Activated naive CD8-positive, alpha-beta T cell treated with anti-CD3 and anti-CD28 coated beads for 36 hours (primary cell): ENCODE data around the gene SIRT7. TPM values are rescaled to one million over a fixed set of nuclear protein-coding genes. Genes with fewer than 3 reads are reported as not detected.
A peak's percentile ranks its signal among the peaks of the same experiment; 100 is the strongest.

ENCODE experiments used
- DNase-seq: peaks from one replicate; pipeline ENCODE4 v3.0.0; 2021
- H3K27ac Mint-ChIP-seq: one replicate; pipeline ENCODE4 v1.8.0; 2022; ENCODE audit warnings: mild to moderate bottlenecking, moderate library complexity, mixed read lengths
- H3K27me3 Mint-ChIP-seq: one replicate; pipeline ENCODE4 v1.8.0; 2022; ENCODE audit warnings: mild to moderate bottlenecking, mixed read lengths
- H3K36me3 Mint-ChIP-seq: one replicate; pipeline ENCODE4 v1.8.0; 2021; ENCODE audit warnings: mild to moderate bottlenecking, mixed read lengths
- H3K4me1 Mint-ChIP-seq: one replicate; pipeline ENCODE4 v1.8.0; 2021; ENCODE audit warnings: mixed read lengths
- H3K4me3 Mint-ChIP-seq: one replicate; pipeline ENCODE4 v1.8.0; 2022; ENCODE audit warnings: mild to moderate bottlenecking, moderate library complexity, mixed read lengths
- H3K9me3 Mint-ChIP-seq: one replicate; pipeline ENCODE4 v1.8.0; 2022; ENCODE audit warnings: mixed read lengths
- total RNA-seq, 2 experiments: library from RNA; stranded (reverse); gene quantifications; one replicate each; pipeline ENCODE4 v1.2.3, GENCODE V29; 2021

SIRT7 gene
- total RNA-seq, 2 experiments from 2014 or later = 27.3 to 30.1 TPM

GRCh38 chr17:81909231-81909630, 8.7 kb downstream of the SIRT7 start:
- H3K9me3 Mint-ChIP-seq = no peaks in the 10 kb centered on the region
- DNase-seq = no peak
- H3K4me1 Mint-ChIP-seq = peaks cover 3% of the 10 kb centered on the region
- H3K36me3 Mint-ChIP-seq = peaks cover 5% of the 10 kb centered on the region
- H3K4me3 Mint-ChIP-seq = no peak overlapping the region
- H3K27ac Mint-ChIP-seq = no peak overlapping the region
- H3K27me3 Mint-ChIP-seq = no peaks in the 10 kb centered on the region

GRCh38 chr17:81908793-81909192, 9.2 kb downstream of the SIRT7 start:
- H3K4me1 Mint-ChIP-seq = peaks cover 3% of the 10 kb centered on the region
- H3K9me3 Mint-ChIP-seq = no peaks in the 10 kb centered on the region
- no peak for DNase-seq
- peaks cover 5% of the 10 kb centered on the region for H3K36me3 Mint-ChIP-seq
- H3K4me3 Mint-ChIP-seq = no peak overlapping the region
- no peak overlapping the region for H3K27ac Mint-ChIP-seq
- no peaks in the 10 kb centered on the region for H3K27me3 Mint-ChIP-seq

GRCh38 chr17:81907219-81908145, 10.5 kb downstream of the SIRT7 start:
- peaks cover 3% of the 10 kb centered on the region for H3K4me1 Mint-ChIP-seq
- H3K9me3 Mint-ChIP-seq = no peaks in the 10 kb centered on the region
- DNase-seq = no peak
- H3K27ac Mint-ChIP-seq = no peak overlapping the region
- H3K36me3 Mint-ChIP-seq = no peaks in the 10 kb centered on the region
- H3K27me3 Mint-ChIP-seq = no peaks in the 10 kb centered on the region
- no peak overlapping the region for H3K4me3 Mint-ChIP-seq

GRCh38 chr17:81906476-81907218, 11.3 kb downstream of the SIRT7 start:
- no peak overlapping the region for H3K27ac Mint-ChIP-seq
- no peaks in the 10 kb centered on the region for H3K36me3 Mint-ChIP-seq
- H3K9me3 Mint-ChIP-seq = no peaks in the 10 kb centered on the region
- no peaks in the 10 kb centered on the region for H3K27me3 Mint-ChIP-seq
- peaks cover 3% of the 10 kb centered on the region for H3K4me1 Mint-ChIP-seq
- H3K4me3 Mint-ChIP-seq = no peak overlapping the region
- no peak for DNase-seq

- Mint-ChIP-seq H3K4me1 (peaks cover 3% of the 10 kb centered on the region), H3K36me3 (peaks cover under 1% of the 10 kb centered on the region), H3K27me3 (peaks cover 6% of the 10 kb centered on the region), H3K27ac (no peak overlapping the region), H3K9me3 (no peaks in the 10 kb centered on the region), H3K4me3 (no peak overlapping the region)
- DNase-seq = no peak
Observed at GRCh38 chr17:81905993-81906392, 12.0 kb downstream of the SIRT7 start.

- no peak for DNase-seq
- H3K4me3 Mint-ChIP-seq = no peak overlapping the region
Observed at GRCh38 chr17:81905424-81905875, 12.5 kb downstream of the SIRT7 start.

GRCh38 chr17:81904600-81905423, 13.2 kb downstream of the SIRT7 start:
- H3K4me3 Mint-ChIP-seq = no peak overlapping the region
- H3K27me3 Mint-ChIP-seq = peaks cover 9% of the 10 kb centered on the region
- H3K36me3 Mint-ChIP-seq = peaks cover 6% of the 10 kb centered on the region
- H3K9me3 Mint-ChIP-seq = no peaks in the 10 kb centered on the region
- no peak overlapping the region for H3K27ac Mint-ChIP-seq
- no peak for DNase-seq
- peaks cover 2% of the 10 kb centered on the region for H3K4me1 Mint-ChIP-seq

More at GRCh38 chr17:81905424-81905875, 12.5 kb downstream of the SIRT7 start:
- Mint-ChIP-seq H3K9me3 (no peaks in the 10 kb centered on the region), H3K27ac (no peak overlapping the region), H3K36me3 (peaks cover 4% of the 10 kb centered on the region), H3K27me3 (peaks cover 9% of the 10 kb centered on the region), H3K4me1 (peaks cover 4% of the 10 kb centered on the region)

GRCh38 chr17:81903896-81904599, 13.9 kb downstream of the SIRT7 start:
- DNase-seq = no peak
- Mint-ChIP-seq H3K4me3 (no peak overlapping the region), H3K27ac (no peak overlapping the region), H3K27me3 (peaks cover 9% of the 10 kb centered on the region), H3K9me3 (no peaks in the 10 kb centered on the region), H3K36me3 (peaks cover 6% of the 10 kb centered on the region), H3K4me1 (peaks cover 2% of the 10 kb centered on the region)

GRCh38 chr17:81903415-81903831, 14.6 kb downstream of the SIRT7 start:
- Mint-ChIP-seq H3K4me3 (no peak overlapping the region), H3K4me1 (peaks cover 2% of the 10 kb centered on the region), H3K27ac (no peak overlapping the region), H3K36me3 (peaks cover 6% of the 10 kb centered on the region), H3K27me3 (peaks cover 9% of the 10 kb centered on the region), H3K9me3 (no peaks in the 10 kb centered on the region)
- DNase-seq = no peak

GRCh38 chr17:81902653-81903414, 15.1 kb downstream of the SIRT7 start:
- H3K4me3 Mint-ChIP-seq = no peak overlapping the region
- peaks cover 2% of the 10 kb centered on the region for H3K4me1 Mint-ChIP-seq
- no peaks in the 10 kb centered on the region for H3K9me3 Mint-ChIP-seq
- no peak overlapping the region for H3K27ac Mint-ChIP-seq
- DNase-seq = no peak
- H3K27me3 Mint-ChIP-seq = peaks cover 9% of the 10 kb centered on the region
- peaks cover 10% of the 10 kb centered on the region for H3K36me3 Mint-ChIP-seq

- Mint-ChIP-seq H3K4me3 (no peak within 1 kb of the TSS), H3K27ac (no peak within 1 kb of the TSS), H3K36me3 (peaks cover 12% of the 10 kb centered on the region), H3K27me3 (peaks cover 9% of the 10 kb centered on the region), H3K4me1 (peaks cover 2% of the 10 kb centered on the region), H3K9me3 (no peaks in the 10 kb centered on the region)
- DNase-seq = peak; percentile 30
Observed at GRCh38 chr17:81902023-81902652, 15.8 kb downstream of the SIRT7 start, which contains the start of gene NPB. TSS of gene NPB (plus strand) at chr17:81902238. CDS start at chr17:81902278, 40 bp downstream.

GRCh38 chr17:81901167-81902022, 16.6 kb downstream of the SIRT7 start:
- no peak overlapping the region for H3K4me3 Mint-ChIP-seq

More at GRCh38 chr17:81901167-81902022, 16.6 kb downstream of the SIRT7 start:
- DNase-seq = no peak
- Mint-ChIP-seq H3K36me3 (peaks cover 15% of the 10 kb centered on the region), H3K9me3 (no peaks in the 10 kb centered on the region), H3K4me1 (peaks cover 2% of the 10 kb centered on the region), H3K27ac (no peak overlapping the region), H3K27me3 (peaks cover 9% of the 10 kb centered on the region)
